Measurements from ENCODE around the gene CDHR4. TPM values are rescaled to one million over a fixed set of nuclear protein-coding genes. Genes with fewer than 3 reads are reported as not detected.
A peak's percentile ranks its signal among the peaks of the same experiment; 100 is the strongest.

CDHR4 gene
- total and polyA plus RNA-seq, 9 of the 15 experiments (the other 6 are each of a cell fraction or from before 2014, with no cell fraction given), result 0.21 TPM; not detected in 8

DNA sequence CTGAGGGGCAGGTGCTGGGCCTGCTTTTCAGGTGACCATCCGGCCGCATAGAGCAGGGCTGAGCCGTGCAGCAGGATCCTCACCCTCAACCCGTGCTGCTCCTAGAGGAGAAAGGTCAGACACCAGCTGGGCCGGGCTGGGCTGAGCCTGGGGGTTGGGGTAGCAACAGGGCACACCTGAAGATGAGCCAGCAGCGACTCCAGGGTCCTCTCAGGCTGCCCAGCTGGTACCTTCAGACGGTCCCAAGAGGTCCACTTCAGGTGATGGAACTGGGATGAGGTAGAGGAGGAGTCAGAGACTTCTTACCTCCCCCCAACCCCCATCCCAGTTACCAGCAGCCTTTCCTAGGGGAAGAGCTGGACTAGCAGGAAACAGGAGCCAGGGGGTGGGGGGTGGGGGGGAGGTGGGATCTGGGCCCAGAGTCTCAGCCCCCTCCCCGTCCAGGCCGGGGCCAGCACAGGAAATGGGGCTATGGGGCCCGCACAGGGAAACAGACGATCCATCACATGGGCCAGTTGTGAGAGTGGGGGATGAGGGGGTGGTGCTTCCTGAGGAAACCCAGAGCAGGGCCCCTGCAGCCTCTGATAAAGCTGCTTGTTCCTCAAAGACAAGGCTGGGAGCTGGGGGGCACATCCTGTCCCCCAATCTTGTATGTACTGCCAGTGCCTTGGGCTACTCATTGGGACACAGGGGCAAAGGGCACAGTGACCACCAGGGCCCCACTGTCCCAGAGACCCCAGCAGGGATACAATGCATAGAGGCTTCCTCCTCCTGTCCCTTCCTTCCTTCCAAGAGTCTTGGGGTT is 6.4 kb upstream of the CDHR4 start (continued):
- no peak for TF ChIP-seq ZKSCAN3 (CRISPR knock-in tag; IDR thresholded peaks at IDR 0.05)
- no peak for TF ChIP-seq SMAD4 (CRISPR knock-in tag; conservative IDR thresholded peaks at IDR 0.05)
- TF ChIP-seq HMG20A (CRISPR knock-in tag; conservative IDR thresholded peaks at IDR 0.05), result no peak
- no peak for TF ChIP-seq SMARCA5 (IDR thresholded peaks at IDR 0.05)
- TF ChIP-seq EGR1 (conservative IDR thresholded peaks at IDR 0.05), result peak; percentile 79
- no peak for TF ChIP-seq ZNF551 (CRISPR knock-in tag; IDR thresholded peaks at IDR 0.05)
- TF ChIP-seq POLR2A (conservative IDR thresholded peaks at IDR 0.05), result 0 out of 2 replicates have a peak, but pooled peaks have one; percentile 27
- no peak for TF ChIP-seq ZFP1 (CRISPR knock-in tag; IDR thresholded peaks at IDR 0.05)
- no peak for TF ChIP-seq HLTF (IDR thresholded peaks at IDR 0.05)
- TF ChIP-seq, protein P1, sequence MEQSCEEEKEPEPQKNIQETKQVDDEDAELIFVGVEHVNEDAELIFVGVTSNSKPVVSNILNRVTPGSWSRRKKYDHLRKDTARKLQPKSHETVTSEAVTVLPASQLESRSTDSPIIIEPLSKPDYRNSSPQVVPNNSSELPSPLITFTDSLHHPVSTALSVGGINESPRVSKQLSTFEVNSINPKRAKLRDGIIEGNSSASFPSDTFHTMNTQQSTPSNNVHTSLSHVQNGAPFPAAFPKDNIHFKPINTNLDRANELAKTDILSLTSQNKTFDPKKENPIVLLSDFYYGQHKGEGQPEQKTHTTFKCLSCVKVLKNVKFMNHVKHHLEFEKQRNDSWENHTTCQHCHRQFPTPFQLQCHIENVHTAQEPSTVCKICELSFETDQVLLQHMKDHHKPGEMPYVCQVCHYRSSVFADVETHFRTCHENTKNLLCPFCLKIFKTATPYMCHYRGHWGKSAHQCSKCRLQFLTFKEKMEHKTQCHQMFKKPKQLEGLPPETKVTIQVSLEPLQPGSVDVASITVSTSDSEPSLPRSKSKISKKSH (CRISPR knock-in tag; IDR thresholded peaks at IDR 0.05), result no peak
- TF ChIP-seq, protein P2, sequence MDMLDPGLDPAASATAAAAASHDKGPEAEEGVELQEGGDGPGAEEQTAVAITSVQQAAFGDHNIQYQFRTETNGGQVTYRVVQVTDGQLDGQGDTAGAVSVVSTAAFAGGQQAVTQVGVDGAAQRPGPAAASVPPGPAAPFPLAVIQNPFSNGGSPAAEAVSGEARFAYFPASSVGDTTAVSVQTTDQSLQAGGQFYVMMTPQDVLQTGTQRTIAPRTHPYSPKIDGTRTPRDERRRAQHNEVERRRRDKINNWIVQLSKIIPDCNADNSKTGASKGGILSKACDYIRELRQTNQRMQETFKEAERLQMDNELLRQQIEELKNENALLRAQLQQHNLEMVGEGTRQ (CRISPR knock-in tag; IDR thresholded peaks at IDR 0.05), result peak; percentile 47; the same call in 1 of the 2 replicates
- TF ChIP-seq, protein P3, sequence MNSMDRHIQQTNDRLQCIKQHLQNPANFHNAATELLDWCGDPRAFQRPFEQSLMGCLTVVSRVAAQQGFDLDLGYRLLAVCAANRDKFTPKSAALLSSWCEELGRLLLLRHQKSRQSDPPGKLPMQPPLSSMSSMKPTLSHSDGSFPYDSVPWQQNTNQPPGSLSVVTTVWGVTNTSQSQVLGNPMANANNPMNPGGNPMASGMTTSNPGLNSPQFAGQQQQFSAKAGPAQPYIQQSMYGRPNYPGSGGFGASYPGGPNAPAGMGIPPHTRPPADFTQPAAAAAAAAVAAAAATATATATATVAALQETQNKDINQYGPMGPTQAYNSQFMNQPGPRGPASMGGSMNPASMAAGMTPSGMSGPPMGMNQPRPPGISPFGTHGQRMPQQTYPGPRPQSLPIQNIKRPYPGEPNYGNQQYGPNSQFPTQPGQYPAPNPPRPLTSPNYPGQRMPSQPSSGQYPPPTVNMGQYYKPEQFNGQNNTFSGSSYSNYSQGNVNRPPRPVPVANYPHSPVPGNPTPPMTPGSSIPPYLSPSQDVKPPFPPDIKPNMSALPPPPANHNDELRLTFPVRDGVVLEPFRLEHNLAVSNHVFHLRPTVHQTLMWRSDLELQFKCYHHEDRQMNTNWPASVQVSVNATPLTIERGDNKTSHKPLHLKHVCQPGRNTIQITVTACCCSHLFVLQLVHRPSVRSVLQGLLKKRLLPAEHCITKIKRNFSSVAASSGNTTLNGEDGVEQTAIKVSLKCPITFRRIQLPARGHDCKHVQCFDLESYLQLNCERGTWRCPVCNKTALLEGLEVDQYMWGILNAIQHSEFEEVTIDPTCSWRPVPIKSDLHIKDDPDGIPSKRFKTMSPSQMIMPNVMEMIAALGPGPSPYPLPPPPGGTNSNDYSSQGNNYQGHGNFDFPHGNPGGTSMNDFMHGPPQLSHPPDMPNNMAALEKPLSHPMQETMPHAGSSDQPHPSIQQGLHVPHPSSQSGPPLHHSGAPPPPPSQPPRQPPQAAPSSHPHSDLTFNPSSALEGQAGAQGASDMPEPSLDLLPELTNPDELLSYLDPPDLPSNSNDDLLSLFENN (IDR thresholded peaks at IDR 0.05; ENCODE audit: low read depth in 2 of 2, low read length in 2 of 2), result peak in 1 of 2 experiments; percentile 56; a peak in 1 of 4 replicates
- TF ChIP-seq ZNF445 (CRISPR knock-in tag; IDR thresholded peaks at IDR 0.05; ENCODE audit: low read depth), result no peak
- TF ChIP-seq, protein P4, sequence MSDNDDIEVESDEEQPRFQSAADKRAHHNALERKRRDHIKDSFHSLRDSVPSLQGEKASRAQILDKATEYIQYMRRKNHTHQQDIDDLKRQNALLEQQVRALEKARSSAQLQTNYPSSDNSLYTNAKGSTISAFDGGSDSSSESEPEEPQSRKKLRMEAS (CRISPR knock-in tag; IDR thresholded peaks at IDR 0.05), result no peak
- TF ChIP-seq TCFL5 (CRISPR knock-in tag; conservative IDR thresholded peaks at IDR 0.05), result no peak
- peak; percentile 41; the same call in 1 of the 2 replicates for TF ChIP-seq RBFOX2 (IDR thresholded peaks at IDR 0.05; ENCODE audit: low read depth, low read length)
- TF ChIP-seq ELF2 (CRISPR knock-in tag; IDR thresholded peaks at IDR 0.05), result no peak
- TF ChIP-seq SMARCA4 (IDR thresholded peaks at IDR 0.05), result peak; percentile 75
- no peak for TF ChIP-seq NFRKB (IDR thresholded peaks at IDR 0.05; ENCODE audit: low read depth)
- TF ChIP-seq OTX1 (CRISPR knock-in tag; IDR thresholded peaks at IDR 0.05), result no peak
- 0 out of 2 replicates have a peak, but pooled peaks have one; percentile 52 for TF ChIP-seq GATAD2B (IDR thresholded peaks at IDR 0.05; ENCODE audit: borderline replicate concordance)
- no peak for TF ChIP-seq GTF2A2 (tag; IDR thresholded peaks at IDR 0.05)
- peak; percentile 18; the same call in 1 of the 2 replicates for TF ChIP-seq PHB2 (IDR thresholded peaks at IDR 0.05; ENCODE audit: low read depth)
- no peak for TF ChIP-seq POU5F1 (IDR thresholded peaks at IDR 0.05; ENCODE audit: borderline replicate concordance, low read depth, low read length, partially characterized antibody)
- no peak for TF ChIP-seq BMI1 (IDR thresholded peaks at IDR 0.05; ENCODE audit: low read length)
- TF ChIP-seq ZNF589 (CRISPR knock-in tag; IDR thresholded peaks at IDR 0.05; ENCODE audit: low read depth), result no peak
